ENCODE results near the gene ZFC3H1.

ZFC3H1 gene

DNA sequence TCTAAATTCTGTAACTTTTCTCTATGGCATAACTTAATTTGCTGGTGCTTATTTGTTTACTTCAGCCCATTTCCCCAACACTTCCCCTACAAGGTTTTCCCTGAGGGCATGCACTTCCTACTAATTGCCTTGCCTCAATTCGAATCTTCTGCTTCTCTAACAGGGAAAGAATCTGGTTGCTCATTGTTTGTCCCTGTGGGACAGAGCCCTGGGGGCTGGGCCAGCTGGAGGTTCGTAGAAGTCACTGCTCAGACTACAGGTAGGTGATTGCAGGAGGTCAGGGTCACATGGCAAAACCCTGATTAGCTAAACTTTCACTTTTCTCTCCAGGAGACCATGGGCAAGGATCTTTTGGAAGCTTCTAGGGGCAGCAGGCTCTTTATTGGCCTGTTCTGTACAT lies 72.0 kb downstream of the ZFC3H1 start:
- Histone ChIP-seq H3K9me3 (ENCODE audit: severe bottlenecking) (no peaks in the 10 kb centered on the region), H3K27me3 (ENCODE audit: insufficient read depth, low read depth, severe bottlenecking) (no peaks in the 10 kb centered on the region), H3K4me3 (ENCODE audit: low read depth, low read length) (no peak overlapping the region), H3K36me3 (no peaks in the 10 kb centered on the region), H3K27ac (no peak overlapping the region)
- no peak for DNase-seq
- TF ChIP-seq, protein P1, sequence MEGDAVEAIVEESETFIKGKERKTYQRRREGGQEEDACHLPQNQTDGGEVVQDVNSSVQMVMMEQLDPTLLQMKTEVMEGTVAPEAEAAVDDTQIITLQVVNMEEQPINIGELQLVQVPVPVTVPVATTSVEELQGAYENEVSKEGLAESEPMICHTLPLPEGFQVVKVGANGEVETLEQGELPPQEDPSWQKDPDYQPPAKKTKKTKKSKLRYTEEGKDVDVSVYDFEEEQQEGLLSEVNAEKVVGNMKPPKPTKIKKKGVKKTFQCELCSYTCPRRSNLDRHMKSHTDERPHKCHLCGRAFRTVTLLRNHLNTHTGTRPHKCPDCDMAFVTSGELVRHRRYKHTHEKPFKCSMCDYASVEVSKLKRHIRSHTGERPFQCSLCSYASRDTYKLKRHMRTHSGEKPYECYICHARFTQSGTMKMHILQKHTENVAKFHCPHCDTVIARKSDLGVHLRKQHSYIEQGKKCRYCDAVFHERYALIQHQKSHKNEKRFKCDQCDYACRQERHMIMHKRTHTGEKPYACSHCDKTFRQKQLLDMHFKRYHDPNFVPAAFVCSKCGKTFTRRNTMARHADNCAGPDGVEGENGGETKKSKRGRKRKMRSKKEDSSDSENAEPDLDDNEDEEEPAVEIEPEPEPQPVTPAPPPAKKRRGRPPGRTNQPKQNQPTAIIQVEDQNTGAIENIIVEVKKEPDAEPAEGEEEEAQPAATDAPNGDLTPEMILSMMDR (IDR thresholded peaks at IDR 0.05; ENCODE audit: low read depth, low read length): no peak

DNA sequence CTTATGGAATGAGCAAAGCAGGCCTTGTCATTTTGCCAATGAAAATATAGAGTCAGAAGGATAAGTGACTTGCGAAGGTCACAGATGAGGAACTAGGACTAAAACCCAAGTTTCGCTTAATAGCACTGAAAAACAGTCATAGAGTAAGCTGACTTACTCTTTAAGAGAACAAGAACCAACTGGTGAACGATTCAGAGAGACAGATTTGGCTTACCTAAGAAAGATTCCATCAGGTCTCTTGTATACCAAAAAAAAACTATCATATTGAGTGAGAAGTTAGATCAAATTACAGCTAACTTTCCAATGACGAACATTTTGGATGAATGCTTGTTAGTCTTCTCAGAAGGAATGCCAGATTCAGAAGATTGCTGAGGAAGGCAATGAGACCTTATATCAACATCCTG lies 74.2 kb downstream of the ZFC3H1 start:
- TF ChIP-seq, protein P1 (IDR thresholded peaks at IDR 0.05; ENCODE audit: low read depth, low read length): no peak
- Histone ChIP-seq H3K27me3 (ENCODE audit: insufficient read depth, low read depth, severe bottlenecking) (no peaks in the 10 kb centered on the region), H3K27ac (no peak overlapping the region), H3K36me3 (no peaks in the 10 kb centered on the region), H3K4me3 (ENCODE audit: low read depth, low read length) (no peak overlapping the region), H3K9me3 (ENCODE audit: severe bottlenecking) (no peaks in the 10 kb centered on the region)
- DNase-seq: no peak

DNA sequence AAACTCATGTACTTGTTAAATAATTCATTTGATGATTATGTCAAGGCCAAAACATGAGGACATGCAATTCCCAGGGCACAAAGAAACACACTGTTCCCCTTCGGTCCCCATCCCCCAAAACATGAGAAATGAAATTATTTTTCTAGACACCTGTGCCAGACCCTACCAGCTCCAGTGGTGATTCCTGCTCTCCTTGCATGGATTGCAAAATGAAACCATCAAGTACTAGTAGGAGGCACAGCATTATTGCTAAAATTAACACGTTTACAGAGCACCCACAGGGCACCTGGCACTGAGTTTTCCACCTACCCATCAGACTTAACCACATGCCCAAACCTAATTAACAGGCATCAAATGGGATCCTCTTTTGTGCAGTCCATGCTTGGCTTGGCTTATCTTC lies 76.6 kb downstream of the ZFC3H1 start:
- Histone ChIP-seq H3K9me3 (ENCODE audit: severe bottlenecking) (no peaks in the 10 kb centered on the region), H3K4me3 (ENCODE audit: low read depth, low read length) (no peak overlapping the region), H3K27me3 (ENCODE audit: insufficient read depth, low read depth, severe bottlenecking) (no peaks in the 10 kb centered on the region), H3K36me3 (no peaks in the 10 kb centered on the region; the same call in 1 of the 2 replicates), H3K27ac (no peak overlapping the region)
- TF ChIP-seq, protein P1 (IDR thresholded peaks at IDR 0.05; ENCODE audit: low read depth, low read length): no peak
- DNase-seq: no peak

DNA sequence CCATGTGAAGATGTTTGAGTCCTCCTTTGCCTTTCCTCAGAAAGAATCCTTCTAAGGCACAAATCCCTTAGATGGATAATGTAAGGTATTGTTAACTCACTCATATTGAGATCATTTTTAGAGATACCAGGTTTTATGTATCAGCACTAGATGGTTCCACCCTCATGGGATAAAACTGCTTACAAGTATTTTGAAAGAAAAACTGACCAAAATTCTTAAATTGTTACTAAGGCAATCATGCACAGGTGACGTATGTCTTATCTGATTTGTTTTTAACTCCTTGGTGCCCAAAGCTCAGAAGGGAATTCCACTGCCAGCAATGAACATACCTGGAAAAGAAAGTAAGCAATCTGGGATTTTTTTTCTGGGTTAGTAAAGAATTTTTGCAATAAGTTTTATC lies 78.4 kb downstream of the ZFC3H1 start:
- H3K4me3 ChIP-seq (ENCODE audit: low read depth, low read length): no peak overlapping the region
- no peaks in the 10 kb centered on the region for H3K9me3 ChIP-seq (ENCODE audit: severe bottlenecking)
- no peak overlapping the region for H3K27ac ChIP-seq
- H3K27me3 ChIP-seq (ENCODE audit: insufficient read depth, low read depth, severe bottlenecking): no peaks in the 10 kb centered on the region
- H3K36me3 ChIP-seq: no peaks in the 10 kb centered on the region; the same call in 1 of the 2 replicates
- TF ChIP-seq, protein P1 (IDR thresholded peaks at IDR 0.05; ENCODE audit: low read depth, low read length): no peak
- DNase-seq: no peak

DNA sequence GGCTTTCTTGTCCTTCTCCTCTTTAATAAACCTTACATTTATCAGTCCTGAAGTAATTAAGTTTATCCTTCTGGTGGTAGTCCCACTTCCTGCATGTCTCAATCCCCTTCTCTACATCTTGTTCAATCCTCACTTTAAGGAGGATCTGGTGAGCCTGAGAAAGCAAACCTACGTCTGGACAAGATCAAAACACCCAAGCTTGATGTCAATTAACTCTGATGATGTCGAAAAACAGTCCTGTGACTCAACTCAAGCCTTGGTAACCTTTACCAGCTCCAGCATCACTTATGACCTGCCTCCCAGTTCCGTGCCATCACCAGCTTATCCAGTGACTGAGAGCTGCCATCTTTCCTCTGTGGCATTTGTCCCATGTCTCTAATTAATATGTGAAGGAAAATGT lies 79.3 kb downstream of the ZFC3H1 start:
- H3K9me3 ChIP-seq (ENCODE audit: severe bottlenecking): no peaks in the 10 kb centered on the region
- no peak for DNase-seq
- no peak overlapping the region for H3K4me3 ChIP-seq (ENCODE audit: low read depth, low read length)
- no peaks in the 10 kb centered on the region for H3K27me3 ChIP-seq (ENCODE audit: insufficient read depth, low read depth, severe bottlenecking)
- no peak overlapping the region for H3K27ac ChIP-seq
- TF ChIP-seq, protein P1 (IDR thresholded peaks at IDR 0.05; ENCODE audit: low read depth, low read length): no peak
- H3K36me3 ChIP-seq: no peaks in the 10 kb centered on the region; the same call in 1 of the 2 replicates

DNA sequence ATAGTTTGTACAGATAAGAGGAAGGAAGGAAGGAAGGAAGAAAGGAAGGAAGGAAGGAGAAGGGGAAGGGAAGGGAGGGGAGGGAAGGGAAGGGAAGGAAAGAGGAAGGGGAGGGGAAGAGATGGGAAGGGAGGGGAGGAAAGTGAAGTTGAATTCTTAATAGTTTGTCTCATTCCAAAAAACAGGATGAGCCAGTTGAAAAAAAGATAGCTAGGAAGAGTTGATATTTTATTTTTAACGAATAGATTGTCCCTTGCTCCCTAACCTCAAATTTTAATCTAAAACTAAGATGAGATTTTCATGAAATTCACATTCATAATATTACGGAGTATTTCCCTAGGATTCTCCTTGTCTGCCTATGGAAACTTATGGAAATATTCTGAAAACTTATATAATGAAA lies 80.7 kb downstream of the ZFC3H1 start:
- no peaks in the 10 kb centered on the region for H3K27me3 ChIP-seq (ENCODE audit: insufficient read depth, low read depth, severe bottlenecking)
- H3K36me3 ChIP-seq: no peaks in the 10 kb centered on the region; the same call in 1 of the 2 replicates
- DNase-seq: no peak
- TF ChIP-seq, protein P1 (IDR thresholded peaks at IDR 0.05; ENCODE audit: low read depth, low read length): no peak
- no peaks in the 10 kb centered on the region for H3K9me3 ChIP-seq (ENCODE audit: severe bottlenecking)
- no peak overlapping the region for H3K27ac ChIP-seq
- H3K4me3 ChIP-seq (ENCODE audit: low read depth, low read length): no peak overlapping the region

All from WERI-Rb-1 (cell line).